ENCODE measurements around the gene ASXL1. TPM values are rescaled to one million over a fixed set of nuclear protein-coding genes. Genes with fewer than 3 reads are reported as not detected.
A peak's percentile ranks its signal among the peaks of the same experiment; 100 is the strongest.

Gene ASXL1
- total RNA-seq, 1 donor from 2014 or later: 25.0 TPM

DNA sequence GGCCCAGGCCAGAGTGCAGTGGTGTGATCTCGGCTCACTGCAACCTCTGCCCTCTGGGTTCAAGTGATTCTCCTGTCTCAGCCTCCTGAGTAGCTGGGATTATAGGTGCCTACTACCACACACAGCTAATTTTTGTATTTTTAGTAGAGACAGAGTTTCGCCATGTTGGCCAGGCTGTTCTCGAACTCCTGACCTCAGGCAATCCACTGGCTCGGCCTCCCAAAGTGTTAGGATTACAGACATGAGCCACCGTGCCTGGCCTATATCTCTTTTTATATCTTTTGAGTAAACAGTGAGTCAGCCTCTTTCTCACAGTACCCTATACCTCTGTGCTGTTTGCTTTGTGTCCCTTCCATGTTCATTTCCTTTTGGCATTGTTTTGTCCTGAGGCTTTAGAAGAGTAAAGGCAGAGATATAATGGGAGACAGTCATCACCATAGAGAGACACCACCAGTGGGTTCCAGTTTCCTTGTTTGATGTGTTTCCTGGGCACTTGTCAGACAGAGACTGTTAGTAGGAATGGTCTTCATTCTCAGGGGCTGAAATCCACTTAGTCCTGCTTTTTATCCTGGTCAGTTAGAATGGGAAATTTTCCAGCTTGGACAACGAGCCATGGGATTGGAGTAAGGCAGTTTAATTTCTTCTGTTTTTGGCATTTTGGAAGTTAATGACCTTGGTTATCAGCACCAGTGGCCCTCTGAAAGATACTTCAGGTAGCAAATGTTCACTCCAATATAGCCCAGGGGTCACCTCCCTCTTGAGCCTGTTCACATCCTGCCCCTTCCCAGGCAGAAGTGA, 32.2 kb upstream of the ASXL1 start:
- no peak for DNase-seq
- Histone ChIP-seq H3K4me1 (peaks cover 11% of the 10 kb centered on the region), H3K27me3 (ENCODE audit: low read depth) (no peaks in the 10 kb centered on the region), H3K9me3 (replicated peaks) (no peaks in the 10 kb centered on the region), H3K27ac (replicated peaks) (peak overlapping the region; percentile 6), H3K4me3 (no peak overlapping the region), H3K36me3 (peaks cover 38% of the 10 kb centered on the region)
- intact Hi-C loops (cut with micrococcal nuclease): no loop called here
- TF ChIP-seq, protein P1, sequence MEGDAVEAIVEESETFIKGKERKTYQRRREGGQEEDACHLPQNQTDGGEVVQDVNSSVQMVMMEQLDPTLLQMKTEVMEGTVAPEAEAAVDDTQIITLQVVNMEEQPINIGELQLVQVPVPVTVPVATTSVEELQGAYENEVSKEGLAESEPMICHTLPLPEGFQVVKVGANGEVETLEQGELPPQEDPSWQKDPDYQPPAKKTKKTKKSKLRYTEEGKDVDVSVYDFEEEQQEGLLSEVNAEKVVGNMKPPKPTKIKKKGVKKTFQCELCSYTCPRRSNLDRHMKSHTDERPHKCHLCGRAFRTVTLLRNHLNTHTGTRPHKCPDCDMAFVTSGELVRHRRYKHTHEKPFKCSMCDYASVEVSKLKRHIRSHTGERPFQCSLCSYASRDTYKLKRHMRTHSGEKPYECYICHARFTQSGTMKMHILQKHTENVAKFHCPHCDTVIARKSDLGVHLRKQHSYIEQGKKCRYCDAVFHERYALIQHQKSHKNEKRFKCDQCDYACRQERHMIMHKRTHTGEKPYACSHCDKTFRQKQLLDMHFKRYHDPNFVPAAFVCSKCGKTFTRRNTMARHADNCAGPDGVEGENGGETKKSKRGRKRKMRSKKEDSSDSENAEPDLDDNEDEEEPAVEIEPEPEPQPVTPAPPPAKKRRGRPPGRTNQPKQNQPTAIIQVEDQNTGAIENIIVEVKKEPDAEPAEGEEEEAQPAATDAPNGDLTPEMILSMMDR (IDR thresholded peaks at IDR 0.05; ENCODE audit: borderline replicate concordance): no peak

DNA sequence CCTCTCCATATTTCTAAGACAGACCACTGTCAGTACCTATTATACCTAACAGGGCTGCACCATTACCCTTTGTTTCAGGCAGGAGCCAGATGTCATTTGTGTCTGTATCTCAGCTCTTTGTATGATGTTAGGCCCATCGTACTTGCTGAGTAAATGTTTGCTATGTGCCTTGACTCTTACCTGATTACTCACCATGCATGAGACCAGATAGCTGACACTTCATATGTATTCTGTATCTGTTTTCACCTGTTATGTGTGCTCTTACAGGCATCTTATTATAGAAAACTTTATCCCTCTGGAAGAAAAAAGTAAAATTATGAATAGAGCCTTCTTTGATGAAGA, 31.7 kb upstream of the ASXL1 start:
- DNase-seq: no peak
- intact Hi-C loops (cut with micrococcal nuclease): no loop called here
- Histone ChIP-seq H3K4me3 (no peak overlapping the region), H3K36me3 (peaks cover 43% of the 10 kb centered on the region), H3K27ac (replicated peaks) (no peak overlapping the region), H3K27me3 (ENCODE audit: low read depth) (no peaks in the 10 kb centered on the region), H3K9me3 (replicated peaks) (no peaks in the 10 kb centered on the region), H3K4me1 (peaks cover 16% of the 10 kb centered on the region)
- TF ChIP-seq, protein P1 (IDR thresholded peaks at IDR 0.05; ENCODE audit: borderline replicate concordance): no peak

GRCh38 chr20:32327087-32327681, 30.9 kb upstream of the ASXL1 start:
- Histone ChIP-seq H3K4me1 (peaks cover 23% of the 10 kb centered on the region), H3K27me3 (ENCODE audit: low read depth) (no peaks in the 10 kb centered on the region), H3K9me3 (replicated peaks) (no peaks in the 10 kb centered on the region), H3K4me3 (no peak overlapping the region), H3K36me3 (peaks cover 51% of the 10 kb centered on the region), H3K27ac (replicated peaks) (no peak overlapping the region)
- intact Hi-C loops (cut with micrococcal nuclease): no loop called here
- TF ChIP-seq, protein P1 (IDR thresholded peaks at IDR 0.05; ENCODE audit: borderline replicate concordance): no peak
- DNase-seq: no peak

- Histone ChIP-seq H3K27ac (replicated peaks) (peak overlapping the region; percentile 66), H3K4me1 (peaks cover 51% of the 10 kb centered on the region), H3K36me3 (peaks cover 53% of the 10 kb centered on the region), H3K9me3 (replicated peaks) (no peaks in the 10 kb centered on the region), H3K27me3 (ENCODE audit: low read depth) (no peaks in the 10 kb centered on the region), H3K4me3 (no peak overlapping the region)
- DNase-seq: no peak
- intact Hi-C loops (cut with micrococcal nuclease): no loop called here
- TF ChIP-seq, protein P1 (IDR thresholded peaks at IDR 0.05; ENCODE audit: borderline replicate concordance): no peak
Observed at GRCh38 chr20:32329817-32330554, 28.1 kb upstream of the ASXL1 start.

- no peaks in the 10 kb centered on the region for H3K9me3 ChIP-seq (replicated peaks)
- peaks cover 53% of the 10 kb centered on the region for H3K36me3 ChIP-seq
- peak overlapping the region; percentile 66 for H3K27ac ChIP-seq (replicated peaks)
- TF ChIP-seq, protein P1 (IDR thresholded peaks at IDR 0.05; ENCODE audit: borderline replicate concordance): no peak
- H3K27me3 ChIP-seq (ENCODE audit: low read depth): no peaks in the 10 kb centered on the region
- H3K4me3 ChIP-seq: no peak overlapping the region
- intact Hi-C loops (cut with micrococcal nuclease): no loop called here
- H3K4me1 ChIP-seq: peaks cover 54% of the 10 kb centered on the region
- DNase-seq: no peak
Observed at GRCh38 chr20:32330555-32330897, 27.6 kb upstream of the ASXL1 start.

All from left ventricle myocardium inferior (tissue), 1 donor.